NCI-H774 (cell line): ENCODE results near the gene UVSSA.

Source experiments
- DNase-seq: peaks from one replicate; lab custom pipeline; 2025; lab: John Stamatoyannopoulos, UW

Gene UVSSA

DNA sequence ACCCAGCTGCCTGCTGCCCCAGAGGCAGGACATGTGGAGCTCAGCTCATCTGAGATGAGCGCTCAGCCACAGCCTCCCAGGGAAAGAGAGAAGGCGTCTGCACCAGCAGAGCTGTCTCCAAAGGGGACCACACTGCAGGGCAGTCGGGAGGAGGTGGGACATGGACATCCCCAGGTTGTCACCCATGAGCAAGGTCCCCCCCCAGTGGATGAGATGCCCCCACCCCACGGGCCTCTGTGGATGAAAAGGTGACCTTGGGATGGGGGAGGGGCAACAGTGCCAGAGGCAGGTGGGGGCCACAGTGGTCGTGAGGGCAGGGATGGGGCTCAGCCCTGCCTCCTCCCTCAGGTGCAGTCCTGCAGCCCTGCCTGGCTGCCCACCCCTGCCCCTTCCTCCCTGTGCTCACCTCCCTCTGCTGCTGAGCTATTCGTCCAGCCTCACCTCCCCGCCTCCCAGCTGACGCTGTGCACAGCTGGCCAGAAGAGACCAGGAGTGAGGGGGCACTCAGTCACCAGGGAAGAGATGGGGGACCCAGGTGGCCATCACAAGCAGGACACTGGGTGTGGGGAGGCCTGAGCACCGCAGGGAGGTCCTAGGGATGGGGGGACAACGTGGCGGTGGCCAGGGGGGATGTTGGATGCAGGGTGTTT, 49.9 kb downstream of the UVSSA start:
- no peak for DNase-seq

DNA sequence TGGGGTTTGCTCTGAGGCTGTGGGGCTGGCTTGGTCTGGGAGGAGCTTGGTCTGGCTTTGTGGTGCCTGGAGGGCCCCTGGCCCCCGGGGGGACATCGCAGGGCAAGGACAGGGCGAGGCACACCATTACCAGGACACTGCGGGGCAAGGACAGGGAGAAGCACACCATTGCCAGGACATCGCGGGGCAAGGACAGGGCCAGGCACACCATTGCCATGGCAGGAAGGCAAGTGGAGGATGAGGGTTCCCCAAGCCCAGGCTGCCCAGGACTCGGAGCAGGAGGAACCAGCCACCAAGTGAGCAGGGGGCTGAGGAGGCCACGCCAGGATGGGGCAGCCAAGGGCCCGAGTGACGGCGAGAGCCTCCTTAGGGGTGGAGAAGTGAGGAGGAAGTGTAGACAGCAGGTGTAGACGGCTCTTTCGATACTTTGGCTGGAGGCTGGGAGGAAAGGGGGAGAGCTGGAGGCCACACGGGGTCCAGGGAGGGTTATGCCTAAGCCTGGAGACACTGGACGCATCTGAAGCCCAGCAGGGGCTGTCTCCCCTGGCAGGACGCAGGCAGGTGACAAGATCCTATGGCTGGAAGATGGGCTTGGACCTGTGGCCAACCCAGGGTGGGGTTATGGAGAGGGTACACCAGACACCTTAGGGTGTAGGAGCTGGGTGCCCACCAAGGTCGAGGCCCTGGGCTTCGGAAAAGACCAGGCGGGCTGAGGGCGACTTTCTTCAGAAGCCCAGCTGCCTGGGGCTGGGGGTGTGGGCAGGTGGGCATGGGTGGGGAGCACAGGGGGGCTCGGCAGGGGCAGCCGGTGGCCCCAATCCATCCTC, 51.9 kb downstream of the UVSSA start:
- no peak for DNase-seq

DNA sequence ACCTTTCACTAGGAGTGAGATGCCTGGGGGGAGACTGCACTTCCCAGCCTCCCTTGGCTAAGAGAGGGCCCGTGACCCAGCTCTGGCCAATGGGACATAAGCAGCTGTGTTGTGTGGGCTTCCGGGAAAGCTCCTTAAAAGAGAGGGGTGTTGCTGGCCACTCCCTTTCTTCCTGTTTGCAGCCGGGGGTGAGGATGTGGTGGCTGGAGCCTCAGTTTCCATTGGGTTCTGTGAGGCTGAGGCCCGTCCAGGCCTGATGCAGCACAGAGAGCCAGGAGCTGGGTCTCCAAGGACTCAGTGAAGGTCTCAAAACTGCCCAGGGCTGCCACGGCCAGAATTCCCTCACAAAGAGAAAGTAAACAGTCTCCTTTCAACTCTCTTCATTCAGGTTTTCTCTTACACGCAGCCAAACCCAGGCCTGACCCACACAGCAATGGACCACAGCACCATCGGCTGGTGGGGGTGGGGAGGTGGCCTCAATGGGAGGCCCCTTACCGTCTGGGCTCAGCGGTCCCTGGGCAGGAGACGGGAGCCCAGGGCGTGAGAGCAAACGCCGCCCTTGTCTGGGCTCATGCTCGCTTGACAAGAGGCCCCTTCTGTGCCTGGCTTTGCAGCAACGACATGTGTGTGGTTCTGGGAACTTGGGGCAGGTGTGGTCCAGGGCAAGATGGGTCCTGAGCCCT, 52.6 kb downstream of the UVSSA start:
- no peak for DNase-seq

DNA sequence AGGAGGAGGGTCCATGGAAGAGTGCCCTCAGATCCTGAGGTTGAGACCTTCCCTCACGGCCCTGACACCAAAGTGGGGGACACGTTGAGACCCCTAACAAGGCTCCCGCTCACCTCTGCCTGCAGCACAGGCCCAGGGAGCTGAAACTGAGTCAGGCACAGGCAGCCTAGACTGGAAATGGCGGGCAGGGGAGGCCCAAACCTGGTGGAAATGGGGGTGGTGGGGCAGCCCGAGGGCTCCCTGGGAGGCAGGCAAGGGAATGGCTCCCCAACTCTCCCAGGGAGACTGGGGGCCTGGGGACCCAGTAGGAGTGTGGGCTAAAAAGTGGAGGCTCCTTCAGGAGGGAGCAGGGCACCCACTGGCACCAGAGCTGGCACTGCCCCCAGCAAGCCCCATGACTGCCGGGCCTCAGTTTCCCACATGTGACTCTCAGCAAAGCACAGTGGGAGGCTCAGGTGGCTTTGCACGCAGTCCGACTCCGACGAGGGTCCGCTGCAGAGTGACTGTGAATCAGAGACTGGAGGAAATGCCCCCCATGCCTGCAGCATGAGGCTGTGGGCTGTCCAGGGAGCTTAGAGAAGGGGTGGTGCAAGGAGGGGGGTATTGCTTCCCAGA, 53.3 kb downstream of the UVSSA start:
- DNase-seq, result no peak

DNA sequence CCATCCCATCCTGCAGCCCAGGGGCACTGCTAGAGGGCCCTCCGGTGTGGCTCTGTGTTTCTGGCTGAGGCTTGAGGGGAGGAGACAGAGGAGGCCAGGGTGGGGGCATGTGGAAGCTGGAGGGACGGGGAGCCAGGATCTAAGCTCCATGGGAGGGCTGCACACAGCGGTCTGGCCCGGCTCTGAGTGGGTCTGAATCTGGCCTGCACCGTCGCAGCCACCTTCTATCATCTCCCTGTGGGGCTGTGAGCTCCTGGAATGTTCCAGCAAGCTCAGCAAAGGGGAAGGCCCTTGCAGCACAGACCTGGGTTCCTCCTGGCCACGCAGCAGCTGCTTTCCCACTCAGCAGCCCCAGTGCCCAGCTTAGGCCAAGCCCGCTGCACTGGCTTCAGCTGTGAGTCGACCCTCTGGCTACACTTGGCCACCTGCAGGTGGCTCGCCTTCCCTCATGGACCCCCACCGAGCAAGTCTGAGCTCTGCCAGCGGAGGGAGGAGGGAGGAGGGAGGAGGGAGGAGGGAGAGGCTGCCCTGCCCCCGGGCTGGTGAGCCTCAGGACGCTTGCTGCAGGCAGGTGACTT, 53.9 kb downstream of the UVSSA start:
- DNase-seq, result no peak

DNA sequence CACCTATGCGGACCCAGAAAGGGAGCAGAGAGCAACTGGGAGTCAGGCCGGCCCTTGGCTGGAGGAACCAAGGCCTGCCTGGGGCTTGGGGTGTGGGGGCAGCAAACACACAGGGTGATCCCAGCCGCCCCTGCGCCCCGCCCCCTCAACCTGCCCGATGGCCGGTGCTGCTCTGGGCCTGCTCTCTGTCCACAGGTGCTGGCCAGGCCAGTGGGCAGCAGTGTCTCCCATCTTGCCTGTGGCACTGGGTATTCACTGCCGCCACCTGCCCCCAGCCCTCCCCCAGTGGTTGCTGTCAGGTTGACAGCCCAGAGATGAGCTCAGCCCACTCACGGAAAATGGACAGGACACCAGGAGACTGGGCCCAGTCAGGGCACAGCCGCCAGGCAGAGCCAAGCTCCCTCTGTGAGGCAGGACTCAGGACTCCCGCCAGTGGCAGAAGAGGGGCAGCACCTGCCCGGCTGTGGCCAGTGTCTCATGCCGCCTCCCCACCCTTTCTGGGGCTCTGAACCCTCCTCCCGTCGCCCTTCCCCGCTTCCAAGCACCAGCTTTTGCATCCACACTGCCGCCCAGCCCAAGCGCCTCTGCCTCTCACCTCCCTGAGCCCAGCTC, 54.5 kb downstream of the UVSSA start:
- DNase-seq, result no peak

DNA sequence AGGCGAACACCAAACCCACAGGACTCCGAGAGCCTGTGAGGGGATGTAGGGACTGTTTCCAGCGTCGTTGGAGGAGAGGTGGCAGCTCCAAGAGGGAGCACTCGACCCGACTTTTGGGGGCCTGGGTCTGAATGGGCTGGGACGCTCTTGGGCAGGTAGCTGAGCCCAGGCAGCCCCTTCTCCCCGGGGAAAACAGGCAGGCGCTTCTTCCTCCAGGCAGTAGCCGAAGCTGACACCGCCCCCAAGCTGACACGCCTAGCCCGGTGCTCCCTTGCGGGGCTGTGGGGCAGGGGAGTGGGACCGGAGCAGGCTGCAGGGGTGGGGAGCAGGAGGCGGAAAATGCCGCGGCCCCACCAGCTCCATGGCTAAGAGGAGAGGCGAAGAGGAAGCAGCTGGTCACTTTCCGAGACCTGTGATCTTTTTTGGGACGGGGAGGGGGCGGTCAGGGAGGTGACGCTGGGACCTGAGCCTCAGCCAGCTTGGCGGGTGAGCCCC, 55.1 kb downstream of the UVSSA start:
- DNase-seq, result no peak

DNA sequence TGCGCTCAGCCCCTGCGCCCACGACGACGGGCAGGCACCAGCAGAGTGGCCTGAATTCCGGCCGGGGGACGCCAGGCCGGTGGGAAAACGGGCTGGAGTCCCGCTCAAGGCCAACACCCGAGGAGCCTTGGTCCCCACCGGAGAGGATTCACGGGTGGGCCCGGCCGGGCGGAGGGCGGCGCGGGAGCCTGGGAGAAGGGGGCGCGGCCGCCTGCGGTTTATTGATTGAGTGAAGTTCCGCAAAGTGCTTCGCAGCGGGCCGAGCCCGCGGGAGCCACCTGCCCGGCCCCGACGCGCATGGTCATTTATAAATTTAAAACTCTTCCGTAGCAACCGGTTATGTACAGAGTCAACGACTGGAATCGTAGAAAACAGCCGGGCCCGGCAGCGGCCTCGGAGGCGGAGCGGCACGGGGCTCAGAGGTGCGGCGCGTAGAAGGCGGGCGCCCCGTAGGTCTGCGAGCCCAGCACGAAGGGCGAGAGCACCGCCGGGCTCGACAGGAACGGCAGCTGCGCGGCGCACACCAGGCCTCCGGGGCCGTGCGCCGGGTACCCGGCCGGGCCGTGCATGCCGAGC, 55.6 kb downstream of the UVSSA start:
- no peak for DNase-seq

DNA sequence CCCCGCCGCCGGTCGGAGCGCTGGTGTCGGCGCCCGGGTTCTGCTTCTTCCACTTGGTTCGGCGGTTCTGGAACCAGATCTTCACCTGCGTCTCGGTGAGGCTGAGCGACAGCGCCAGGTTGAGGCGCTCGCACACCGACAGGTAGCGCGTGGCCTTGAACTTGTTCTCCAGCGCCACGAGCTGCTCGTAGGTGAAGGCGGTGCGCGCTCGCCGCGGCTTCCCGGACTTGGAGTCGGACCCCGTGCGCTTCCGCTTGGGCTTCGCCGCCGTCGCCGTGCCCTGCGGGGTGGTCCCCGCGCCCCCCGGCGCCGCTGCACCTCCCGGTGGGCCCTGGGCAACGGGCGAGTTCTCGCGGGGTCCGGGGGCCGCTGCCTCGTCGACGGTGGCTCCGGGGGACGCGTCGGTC, 56.2 kb downstream of the UVSSA start:
- no peak for DNase-seq

DNA sequence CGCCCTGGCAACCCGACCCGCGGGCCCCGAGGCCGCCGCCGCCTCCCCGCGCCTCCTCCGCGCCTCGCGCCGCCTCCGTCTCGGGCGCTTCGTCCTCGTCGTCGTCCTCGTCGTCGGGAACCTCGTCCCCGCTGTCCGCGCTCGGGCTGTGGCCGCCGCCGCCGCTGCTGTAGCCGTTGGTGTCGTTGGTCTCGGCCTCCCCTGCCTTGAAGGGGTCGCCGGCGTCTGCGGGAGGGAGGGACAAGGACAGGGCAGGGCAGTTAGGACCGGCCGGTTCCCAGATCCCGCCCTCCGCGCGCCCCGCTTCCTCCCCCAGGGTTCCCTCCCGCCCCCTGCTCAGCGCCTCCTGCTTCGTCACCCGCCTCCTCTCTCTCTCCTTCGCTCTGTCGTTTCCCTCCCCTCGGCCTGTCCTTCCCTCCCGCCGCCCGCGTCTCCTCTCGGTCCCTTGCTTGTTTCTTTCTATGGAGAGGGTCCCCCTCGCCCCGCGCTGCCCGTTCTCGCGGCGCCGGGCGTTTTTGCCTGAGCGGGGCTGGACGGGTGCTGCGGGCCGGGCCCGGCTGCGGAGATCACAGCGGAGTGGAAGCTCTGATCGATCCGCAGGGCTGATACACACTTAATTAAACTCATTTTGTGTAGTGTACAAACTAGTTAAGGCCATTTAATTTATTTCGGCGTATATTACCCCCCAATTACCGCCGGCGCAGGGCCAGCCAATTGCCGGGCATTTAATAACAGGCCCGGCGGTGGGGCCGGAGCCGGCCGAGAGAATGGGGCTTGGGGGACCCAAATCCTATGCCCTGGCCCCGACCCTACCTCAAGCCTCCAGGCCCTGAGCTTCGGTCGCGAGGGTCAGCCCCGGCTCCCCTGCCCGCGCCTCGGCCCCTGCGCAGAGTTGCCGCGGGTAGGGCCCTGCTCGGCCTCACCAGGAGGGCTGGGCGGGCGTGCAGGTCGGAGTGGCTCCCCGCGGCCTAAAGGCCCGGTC, 56.9 kb downstream of the UVSSA start:
- no peak for DNase-seq

DNA sequence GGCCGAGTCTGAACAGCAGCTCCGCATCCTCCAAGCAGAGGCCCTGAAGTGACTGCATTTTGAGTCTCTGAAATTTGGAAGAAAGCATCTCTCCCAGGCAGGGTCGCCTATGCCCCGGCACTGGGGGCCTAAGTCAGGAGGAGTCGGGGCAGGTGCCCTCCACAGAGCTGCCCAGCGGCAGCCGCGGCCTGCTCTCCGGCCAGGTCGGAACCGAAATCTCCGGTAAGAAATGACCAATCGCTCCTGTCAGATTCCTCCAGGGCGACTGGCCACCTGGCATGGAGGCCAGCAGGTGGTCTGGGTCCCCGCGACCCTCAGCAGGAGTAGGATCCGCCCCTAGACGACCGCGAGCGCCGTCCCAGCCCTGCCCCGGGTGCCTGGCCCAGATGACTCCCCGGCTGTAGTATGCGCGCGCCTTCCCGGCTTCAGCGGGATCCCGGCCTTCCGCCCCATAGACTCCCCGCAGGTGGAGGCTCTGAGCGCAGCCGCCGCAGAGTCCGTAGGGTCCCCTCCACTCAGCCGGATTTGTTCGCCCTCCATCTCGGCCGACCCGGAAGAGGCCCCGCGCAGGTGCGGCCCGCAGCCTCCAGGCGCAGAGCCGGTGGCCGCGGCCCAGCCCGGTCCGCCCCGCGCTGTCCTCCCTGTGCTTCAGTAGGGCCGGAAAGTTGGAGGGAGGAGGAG, 57.7 kb downstream of the UVSSA start:
- no peak for DNase-seq

DNA sequence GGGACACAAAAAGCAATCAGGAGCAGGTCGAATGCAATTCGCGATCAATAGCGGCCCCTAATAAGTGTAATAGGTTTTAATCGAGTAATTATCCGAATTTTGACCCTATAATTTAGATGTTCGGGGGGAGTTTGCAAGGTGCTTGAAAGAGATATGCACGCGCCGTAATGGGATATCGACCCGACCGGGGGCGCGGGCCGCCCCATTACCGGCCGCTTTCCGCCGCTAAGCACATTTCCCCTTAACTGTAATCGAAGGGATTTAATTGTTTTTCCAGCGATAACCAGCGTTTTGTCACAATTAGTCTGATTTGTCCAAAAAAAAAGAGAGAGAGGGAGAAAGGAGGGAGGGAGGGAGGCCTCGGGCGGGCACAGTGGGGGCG, 58.2 kb downstream of the UVSSA start:
- no peak for DNase-seq

DNA sequence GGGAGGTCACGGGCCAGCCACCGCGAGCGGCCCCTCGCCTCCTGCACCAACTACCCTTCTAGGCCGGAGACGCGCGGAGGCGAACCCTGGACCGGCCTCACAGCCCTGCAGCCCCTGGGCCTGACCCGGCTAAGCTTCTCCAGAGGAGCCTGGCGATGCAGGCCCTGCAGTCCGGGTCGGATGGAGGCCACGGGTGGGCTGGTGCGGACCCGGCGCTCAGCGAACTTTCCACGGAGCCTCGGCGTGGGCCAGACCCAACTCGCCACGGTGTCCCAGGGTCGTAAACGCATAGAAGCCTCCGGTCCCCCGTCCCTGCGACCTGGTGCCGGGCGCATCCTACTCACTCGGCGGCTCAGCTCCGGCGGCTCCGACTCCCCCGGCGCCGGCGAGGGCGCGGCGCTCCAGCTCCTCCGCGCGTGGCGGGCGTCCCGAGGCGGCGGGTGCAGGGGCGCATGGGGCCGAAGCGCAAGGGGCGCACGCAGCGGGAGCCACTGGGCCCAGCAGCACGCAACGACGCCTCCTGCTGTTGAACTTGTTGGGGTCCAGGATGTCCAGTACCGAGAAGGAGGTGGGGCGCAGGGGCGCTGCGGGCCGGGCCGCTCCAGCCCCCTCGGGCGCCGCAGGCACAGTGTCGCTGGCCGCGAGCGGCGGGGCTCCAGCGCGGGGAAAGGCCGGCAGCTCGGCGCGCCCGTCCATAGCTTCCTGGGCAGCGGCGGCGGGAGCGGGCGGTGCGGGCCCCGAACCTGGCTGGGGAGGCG, 58.8 kb downstream of the UVSSA start:
- DNase-seq, result no peak

DNA sequence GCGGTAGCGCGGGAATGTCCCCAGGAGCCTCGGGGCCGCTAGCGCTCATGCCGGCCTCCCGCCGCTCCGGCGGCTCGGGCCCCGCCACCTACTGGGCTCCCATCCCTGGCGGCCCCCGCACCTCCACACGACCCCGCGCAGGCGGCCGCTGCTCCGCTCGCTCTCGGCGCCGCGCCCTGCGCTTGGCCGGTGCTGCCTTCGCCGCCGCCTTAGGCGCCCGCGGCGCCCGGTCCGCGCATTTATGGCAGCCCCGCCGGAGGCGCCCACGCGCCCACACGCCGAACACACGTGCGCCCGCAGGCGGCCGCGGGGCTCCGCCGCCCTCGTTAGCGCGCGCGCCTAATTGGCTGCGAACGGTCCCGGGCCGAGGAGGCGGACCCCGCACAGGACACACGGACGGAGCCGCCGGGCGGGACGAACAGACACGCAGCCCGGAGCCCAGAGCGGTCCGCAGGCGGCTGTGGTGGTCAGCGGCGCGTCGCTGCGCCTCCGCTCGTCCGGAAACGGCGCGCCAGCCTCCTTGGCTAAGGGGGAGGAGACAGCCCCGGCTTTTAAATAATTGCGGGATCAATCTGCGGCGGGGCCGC, 59.5 kb downstream of the UVSSA start, which contains the start of gene NKX1-1:
Gene NKX1-1 (minus strand): TSS at position 49 of the 587 bp plus-strand sequence. CDS start 0 bp downstream, at position 49.
- no peak for DNase-seq

DNA sequence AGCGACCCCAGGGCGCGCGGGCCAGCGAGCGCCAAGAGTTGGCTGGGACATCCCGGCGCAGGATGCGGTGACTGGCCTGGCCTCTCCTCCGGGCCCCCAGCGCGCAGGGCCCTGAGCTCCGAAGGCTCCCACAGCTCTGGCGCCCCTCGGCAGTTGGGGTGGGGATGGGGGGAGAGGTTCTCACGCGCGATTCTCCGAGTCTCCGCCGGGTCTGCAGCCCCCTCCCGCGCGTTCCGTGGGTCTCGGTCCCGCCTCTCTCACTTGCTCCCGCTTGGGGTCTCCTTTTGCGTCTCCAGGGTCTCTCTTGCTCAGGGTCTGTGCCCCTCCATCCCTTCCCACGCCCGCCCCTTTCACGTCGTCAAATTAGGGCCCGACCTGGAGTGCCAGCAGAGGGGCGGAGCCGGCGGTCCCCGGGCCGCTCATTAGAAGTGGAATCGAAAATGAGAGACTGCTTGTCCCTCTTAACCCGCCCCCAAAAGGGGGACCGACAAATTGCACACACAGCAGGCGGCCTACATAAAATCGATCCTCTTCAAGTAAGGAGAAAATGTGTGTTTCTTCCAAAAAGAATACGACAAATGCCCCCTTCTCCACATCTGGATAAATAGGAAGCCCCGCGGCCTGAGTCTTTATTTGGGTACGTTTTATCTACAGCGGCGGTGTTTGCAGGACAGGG, 60.1 kb downstream of the UVSSA start:
- no peak for DNase-seq

DNA sequence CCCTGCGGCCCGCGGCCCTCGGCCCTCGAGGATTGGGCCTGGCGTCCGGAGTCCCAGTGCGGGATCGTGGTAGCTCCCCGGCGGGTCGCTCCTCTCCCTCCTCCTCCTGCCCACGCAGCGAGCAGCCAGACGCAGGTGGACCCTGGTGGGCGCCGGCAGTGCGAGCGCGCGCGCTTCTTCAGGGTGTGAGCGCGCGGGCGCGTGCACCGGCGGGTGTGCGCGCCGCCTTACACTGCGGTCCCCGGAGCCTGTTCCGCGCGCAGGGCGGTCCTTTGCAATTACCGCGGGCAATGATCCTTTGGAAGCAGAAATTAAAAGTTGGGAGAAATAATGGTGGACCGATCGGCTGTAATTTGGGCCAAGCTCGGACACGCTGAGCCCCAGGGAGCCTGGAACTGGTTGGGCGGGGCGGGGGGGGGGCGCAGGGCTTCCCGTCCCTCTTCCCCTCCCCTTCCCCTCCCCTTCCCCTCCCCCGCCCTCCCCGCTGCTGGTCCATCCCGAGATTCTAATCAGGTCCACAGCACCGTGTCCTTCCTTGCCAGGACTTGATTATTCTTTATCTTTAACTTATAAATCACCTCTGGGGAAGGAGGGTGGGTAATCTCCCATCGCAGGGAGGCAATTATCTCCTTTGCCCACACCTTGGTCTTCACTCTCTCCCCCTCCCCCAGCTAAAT, 60.8 kb downstream of the UVSSA start:
- DNase-seq, result no peak

DNA sequence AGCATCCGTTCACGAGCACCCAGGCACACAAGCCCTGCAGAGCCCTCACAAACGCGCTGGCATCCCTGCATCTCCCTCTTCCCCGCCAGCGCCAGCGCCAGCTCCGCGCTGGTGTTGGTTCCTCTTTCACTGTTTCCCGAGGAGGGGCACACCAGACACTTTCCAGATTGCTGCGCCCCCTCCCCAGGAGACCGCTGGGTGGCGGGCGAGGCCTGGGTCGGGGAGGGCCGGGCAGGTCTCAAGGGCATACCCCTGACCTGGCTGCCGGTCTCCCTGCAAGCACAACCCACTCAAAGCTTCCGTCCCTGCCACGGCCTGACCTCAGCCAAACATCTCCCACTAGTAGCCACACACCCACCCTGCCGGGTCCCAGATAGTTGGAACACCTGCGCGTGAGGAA, 61.4 kb downstream of the UVSSA start:
- DNase-seq, result no peak
